ENCODE data around the gene TTC31. TPM values are rescaled to one million over a fixed set of nuclear protein-coding genes. Genes with fewer than 3 reads are reported as not detected.

The TTC31 gene
- total RNA-seq, 1 experiment from 2014 or later, result 26.4 TPM

GRCh38 chr2:74530239-74531187 lies 47.6 kb downstream of the TTC31 start:
- ChIA-PET RAD21 (ENCODE audit: low non-redundant PET in 1 of 2, low total read pairs in 2 of 2, uncharacterized antibody in 2 of 2, unreplicated experiment in 2 of 2) (interaction anchor here (0.8 to 1.0 kb wide), 2 partner anchors 48 to 58 kb away, joined by 3 read pairs; partner anchors contain the start of genes CCDC142 (in 1 of the 2), MRPL53 (in 1 of the 2) and TTC31 (in 1 of the 2)), POLR2A (interaction anchor here (1.0 to 1.3 kb wide), 4 partner anchors 13 to 58 kb away, joined by 3 to 7 read pairs (median 3); partner anchors contain the start of genes MRPL53 and PCGF1), CTCF (interaction anchor here (1.0 to 2.3 kb wide), 4 partner anchors 15 to 195 kb away, joined by 3 to 7 read pairs (median 5); partner anchors contain the start of gene WBP1)
- H3K4me3 ChIP-seq (replicated peaks in 1 of 2; ENCODE audit: low read depth in 1 of 2, low read length in 2 of 2), result peak overlapping the region; percentile 98 to 100
- ATAC-seq (peak; percentile 39), DNase-seq (ENCODE audit: low read depth, low spot score) (no peak)
- no peaks in the 10 kb centered on the region for H3K9me2 ChIP-seq (ENCODE audit: insufficient read depth)
- H3K36me3 ChIP-seq (ENCODE audit: control insufficient read depth in 1 of 2, insufficient read depth in 2 of 2, low read length in 2 of 2), result peaks cover 18 to 27% of the 10 kb centered on the region in 2 experiments
- intact Hi-C loops (cut with micrococcal nuclease), result loop anchor here (1.0 to 5.0 kb wide), 2 partner anchors 24 to 278 kb away; no protein-coding TSS in a partner anchor
- H3K9ac ChIP-seq (ENCODE audit: low read length), result peak overlapping the region; percentile 88
- peak overlapping the region; percentile 76 for H3K27ac ChIP-seq (ENCODE audit: low read depth, low read length)
- TSS peak; percentile 49 for BruUV-seq (replicated peaks)
- peaks cover 14 to 30% of the 10 kb centered on the region in 2 experiments for H3K4me1 ChIP-seq (ENCODE audit: control insufficient read depth in 1 of 2, insufficient read depth in 2 of 2, low read length in 2 of 2)
- peak overlapping the region; percentile 86 for H3K4me2 ChIP-seq (ENCODE audit: low read length)
- no peaks in the 10 kb centered on the region for H4K20me1 ChIP-seq (ENCODE audit: insufficient read depth)
- H3K79me2 ChIP-seq (ENCODE audit: insufficient read depth, low read length), result peaks cover 42% of the 10 kb centered on the region
- no peaks in the 10 kb centered on the region for H3K9me3 ChIP-seq (ENCODE audit: control insufficient read depth in 1 of 2, insufficient read depth in 1 of 2, low read depth in 1 of 2, low read length in 2 of 2)
- H3K27me3 ChIP-seq (ENCODE audit: insufficient read depth, low read length), result no peaks in the 10 kb centered on the region
- H2AFZ ChIP-seq (ENCODE audit: low read depth, low read length, poor library complexity, severe bottlenecking), result no peak overlapping the region
- TF ChIP-seq POLR2A (IDR thresholded peaks at IDR 0.05; ENCODE audit: borderline replicate concordance, extremely low read depth, insufficient read depth, insufficient read length) (peak; percentile 17), FOSL1 (IDR thresholded peaks at IDR 0.05; ENCODE audit: low read depth) (no peak)

- H4K20me1 ChIP-seq (ENCODE audit: insufficient read depth), result no peaks in the 10 kb centered on the region
- ChIA-PET POLR2A (interaction anchor here (1.3 kb wide), 1 partner anchor 27 kb away, joined by 4 read pairs; no protein-coding TSS in a partner anchor), CTCF (interaction anchor here (0.9 to 2.3 kb wide), 7 partner anchors 13 to 705 kb away, joined by 3 to 12 read pairs (median 6); partner anchors contain the start of genes CCDC142 and TTC31), RAD21 (ENCODE audit: low non-redundant PET in 1 of 2, low total read pairs in 2 of 2, uncharacterized antibody in 2 of 2, unreplicated experiment in 2 of 2) (interaction anchor here in 1 of 2 experiments (0.6 kb wide), 1 partner anchor 47 kb away, joined by 3 read pairs; no protein-coding TSS in a partner anchor)
- ATAC-seq (no peak), DNase-seq (ENCODE audit: low read depth, low spot score) (no peak)
- H3K36me3 ChIP-seq (ENCODE audit: control insufficient read depth in 1 of 2, insufficient read depth in 2 of 2, low read length in 2 of 2), result peaks cover 13 to 19% of the 10 kb centered on the region in 2 experiments
- no peaks in the 10 kb centered on the region for H3K9me3 ChIP-seq (ENCODE audit: control insufficient read depth in 1 of 2, insufficient read depth in 1 of 2, low read depth in 1 of 2, low read length in 2 of 2)
- intact Hi-C loops (cut with micrococcal nuclease), result loop anchor here (1.0 to 5.0 kb wide), 2 partner anchors 198 to 279 kb away; no protein-coding TSS in a partner anchor
- H3K27ac ChIP-seq (ENCODE audit: low read depth, low read length), result no peak overlapping the region
- no peak overlapping the region for H3K9ac ChIP-seq (ENCODE audit: low read length)
- no peaks in the 10 kb centered on the region for H3K27me3 ChIP-seq (ENCODE audit: insufficient read depth, low read length)
- H3K4me1 ChIP-seq (ENCODE audit: control insufficient read depth in 1 of 2, insufficient read depth in 2 of 2, low read length in 2 of 2), result peaks cover 14 to 27% of the 10 kb centered on the region in 2 experiments
- H3K9me2 ChIP-seq (ENCODE audit: insufficient read depth), result no peaks in the 10 kb centered on the region
- H3K4me3 ChIP-seq (replicated peaks in 1 of 2; ENCODE audit: low read depth in 1 of 2, low read length in 2 of 2), result no peak overlapping the region
- no TSS peak for BruUV-seq (replicated peaks)
- peaks cover 40% of the 10 kb centered on the region for H3K79me2 ChIP-seq (ENCODE audit: insufficient read depth, low read length)
- no peak overlapping the region for H2AFZ ChIP-seq (ENCODE audit: low read depth, low read length, poor library complexity, severe bottlenecking)
- H3K4me2 ChIP-seq (ENCODE audit: low read length), result 0 out of 2 replicates have a peak overlapping the region, but pooled peaks have one; percentile 86
- no peak for TF ChIP-seq JUND (IDR thresholded peaks at IDR 0.05)
- TF ChIP-seq POLR2A (IDR thresholded peaks at IDR 0.05; ENCODE audit: borderline replicate concordance, extremely low read depth, insufficient read depth, insufficient read length), result no peak
- TF ChIP-seq RAD21 (IDR thresholded peaks at IDR 0.05; ENCODE audit: low read depth), result no peak
- no peak for TF ChIP-seq CBX3 (IDR thresholded peaks at IDR 0.05; ENCODE audit: low read depth)
- TF ChIP-seq REST (IDR thresholded peaks at IDR 0.05; ENCODE audit: low read depth), result no peak
- TF ChIP-seq MAX (IDR thresholded peaks at IDR 0.05), result no peak
- no peak for TF ChIP-seq SP1 (IDR thresholded peaks at IDR 0.05; ENCODE audit: low read depth)
- TF ChIP-seq POLR2AphosphoS5 (IDR thresholded peaks at IDR 0.05; ENCODE audit: low read depth, low read length), result no peak
- no peak for TF ChIP-seq CTCF (IDR thresholded peaks at IDR 0.05 in 2 of 3, conservative IDR thresholded peaks at IDR 0.05 in 1 of 3; ENCODE audit: borderline replicate concordance in 1 of 3, insufficient read depth in 1 of 3, low read depth in 2 of 3, low read length in 2 of 3)
These were observed 48.8 kb downstream of the TTC31 start for GRCh38 chr2:74531666-74532065.
